ENCODE data around the gene AKR1C3.

DNA sequence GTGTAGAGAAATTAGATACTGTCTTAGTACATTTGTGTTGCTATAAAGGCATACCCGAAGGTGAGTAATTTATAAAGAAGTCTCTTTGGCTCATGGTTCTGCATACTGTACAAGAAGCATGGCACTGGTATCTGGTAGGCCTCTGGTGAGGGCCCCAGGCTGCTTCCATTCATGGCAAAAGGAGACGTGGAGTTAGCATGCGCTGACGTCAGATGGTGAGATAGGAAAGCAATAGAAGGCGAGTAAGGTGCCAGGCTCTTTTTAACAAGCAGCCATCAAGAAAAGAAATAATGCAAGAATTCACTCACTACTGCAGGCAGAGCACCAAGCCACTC is 52.7 kb downstream of the AKR1C3 start:
- TF ChIP-seq CTCF (IDR thresholded peaks at IDR 0.05 in 2 of 3, conservative IDR thresholded peaks at IDR 0.05 in 1 of 3; ENCODE audit: borderline replicate concordance in 1 of 3, insufficient read depth in 1 of 3, low read depth in 2 of 3, low read length in 2 of 3) (no peak), EZH2phosphoT487 (IDR thresholded peaks at IDR 0.05; ENCODE audit: borderline replicate concordance) (no peak)
